Neural progenitor cell (in vitro differentiated cells): ENCODE measurements around the gene ZBTB20. TPM values are rescaled to one million over a fixed set of nuclear protein-coding genes. Genes with fewer than 3 reads are reported as not detected.

Experiments used
- DNase-seq: peaks from one replicate; pipeline ENCODE4 v3.0.0-alpha.2; 2016; ENCODE audit warnings: low spot score
- H2AFZ ChIP-seq: fragments of 200-600 bp; sonication (generic); replicated peaks from 2 replicates; pipeline ENCODE4 v1.6.1; 2016; ENCODE audit warnings: antibody characterized with exemption
- H3F3A ChIP-seq: fragments of 200-600 bp; sonication (generic); 2 replicates; pipeline ENCODE4 v1.6.1; 2016; ENCODE audit warnings: antibody characterized with exemption, low read depth
- H3K27ac ChIP-seq: fragments of 200-600 bp; sonication (generic); 2 replicates; pipeline ENCODE4 v1.5.1; 2016; ENCODE audit warnings: mild to moderate bottlenecking
- H3K27me3 ChIP-seq: fragments of 200-600 bp; sonication (generic); 2 replicates; pipeline ENCODE4 v1.6.1; 2016; ENCODE audit warnings: mild to moderate bottlenecking, moderate library complexity
- H3K36me3 ChIP-seq: fragments of 200-600 bp; sonication (generic); 2 replicates; pipeline ENCODE4 v1.5.1; 2016
- H3K4me1 ChIP-seq: fragments of 200-600 bp; sonication (generic); 2 replicates; pipeline ENCODE4 v1.6.1; 2016; ENCODE audit warnings: mixed run types
- H3K4me2 ChIP-seq: fragments of 200-600 bp; sonication (generic); 2 replicates; pipeline ENCODE4 v1.6.1; 2016
- H3K4me3 ChIP-seq: fragments of 200-600 bp; sonication (generic); 2 replicates; pipeline ENCODE4 v1.5.1; 2016
- H3K79me2 ChIP-seq: fragments of 200-600 bp; sonication (generic); 2 replicates; pipeline ENCODE4 v1.6.1; 2016; ENCODE audit warnings: low read depth
- H3K9ac ChIP-seq: fragments of 200-600 bp; sonication (generic); 2 replicates; pipeline ENCODE4 v1.6.1; 2016
- H3K9me3 ChIP-seq: fragments of 200-600 bp; sonication (generic); 2 replicates; pipeline ENCODE4 v1.5.1; 2016; ENCODE audit warnings: low read depth
- H4K20me1 ChIP-seq: fragments of 200-600 bp; sonication (generic); 2 replicates; pipeline ENCODE4 v1.6.1; 2016; ENCODE audit warnings: low read depth
- H3K27ac Mint-ChIP-seq: 3 replicates; pipeline ENCODE4 v1.8.0; 2021; ENCODE audit warnings: mixed read lengths
- H3K27me3 Mint-ChIP-seq: 2 replicates; pipeline ENCODE4 v1.8.0; 2022; ENCODE audit warnings: low read depth, mild to moderate bottlenecking, inconsistent platforms, moderate library complexity, mixed read lengths; ENCODE audit not compliant: insufficient read depth
- H3K36me3 Mint-ChIP-seq: 3 replicates; pipeline ENCODE4 v1.8.0; 2021; ENCODE audit warnings: mixed read lengths
- H3K4me1 Mint-ChIP-seq: 3 replicates; pipeline ENCODE4 v1.8.0; 2021; ENCODE audit warnings: mixed read lengths
- H3K4me3 Mint-ChIP-seq: 3 replicates; pipeline ENCODE4 v1.8.0; 2021; ENCODE audit warnings: mild to moderate bottlenecking, moderate library complexity, mixed read lengths
- H3K9me3 Mint-ChIP-seq: 3 replicates; pipeline ENCODE4 v1.8.0; 2020; ENCODE audit warnings: mixed read lengths
- EZH2 ChIP-seq: fragments of 200-600 bp; sonication (generic); IDR thresholded peaks from 2 replicates; pipeline ENCODE4 v1.6.1; 2017; ENCODE audit warnings: antibody characterized with exemption, mild to moderate bottlenecking, moderate library complexity
- EZH2phosphoT487 ChIP-seq: fragments of 200-600 bp; sonication (generic); IDR thresholded peaks from 2 replicates; pipeline ENCODE4 v1.6.1; 2017; ENCODE audit warnings: antibody characterized with exemption
- total RNA-seq: library from RNA; depleted of rRNA; stranded (reverse); fragments of >200 nt; gene quantifications from 2 replicates; pipeline ENCODE4 v1.2.3, GENCODE V29; 2015; ENCODE audit warnings: low replicate concordance
- TF ChIP-seq, protein P1 (sequence below): fragments of 200-600 bp; sonication (generic); IDR thresholded peaks from 2 replicates; pipeline ENCODE4 v1.5.1; 2017; ENCODE audit warnings: antibody characterized with exemption, mild to moderate bottlenecking

ZBTB20 gene
- total RNA-seq, 1 donor from 2014 or later: 1.9 TPM

DNA sequence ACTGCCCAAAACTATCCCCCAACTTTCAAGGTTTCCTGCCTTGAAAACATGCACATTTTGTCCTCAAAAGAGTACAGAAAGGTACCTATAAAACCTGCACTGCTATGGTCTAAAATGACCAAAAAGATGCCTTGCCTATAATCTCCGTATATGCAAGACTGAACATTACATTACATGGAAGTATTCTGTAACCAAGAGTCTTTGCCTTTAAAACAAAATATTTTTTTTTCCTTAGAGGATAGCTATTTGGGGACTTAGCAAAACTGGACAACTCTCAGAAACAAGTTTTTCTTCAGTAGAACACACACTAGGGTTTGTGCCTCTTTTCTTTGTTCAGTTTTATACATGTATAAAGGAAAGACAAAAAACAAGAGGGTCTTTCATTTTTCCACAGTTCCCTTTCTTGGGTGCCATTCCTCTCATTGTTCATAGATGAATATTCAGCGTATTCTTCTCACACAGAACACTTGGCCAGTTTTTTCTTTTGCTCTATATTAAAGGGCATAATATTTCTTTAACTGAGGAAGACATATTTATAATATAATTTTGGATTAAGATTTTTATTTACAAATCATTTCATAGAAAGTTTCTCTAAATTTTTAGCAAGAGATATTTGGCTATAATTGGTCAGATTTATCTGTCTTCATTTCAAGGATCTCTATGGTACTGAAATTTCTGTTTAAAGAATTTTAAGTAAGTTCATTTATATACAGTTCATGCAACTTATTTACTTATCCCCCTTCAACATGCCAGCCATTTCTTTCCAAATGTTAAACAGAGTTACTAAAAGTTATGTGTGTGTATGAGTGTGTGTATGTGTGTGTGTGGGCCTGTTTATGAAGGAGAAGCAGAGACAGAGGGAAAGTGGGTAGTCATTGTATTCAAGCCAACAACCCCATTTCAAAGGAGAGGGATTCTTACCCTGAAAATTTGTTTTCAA, 142.6 kb downstream of the ZBTB20 start:
- H3K4me2 ChIP-seq: no peak overlapping the region
- H3K9ac ChIP-seq: no peak overlapping the region
- H3K4me3 Mint-ChIP-seq: no peak overlapping the region
- no peak overlapping the region for H3K27ac ChIP-seq
- H3K9me3 ChIP-seq: no peaks in the 10 kb centered on the region
- DNase-seq: no peak
- H3K79me2 ChIP-seq: no peaks in the 10 kb centered on the region
- no peaks in the 10 kb centered on the region for H3K27me3 Mint-ChIP-seq
- no peaks in the 10 kb centered on the region for H3F3A ChIP-seq
- peaks cover 7% of the 10 kb centered on the region for H3K9me3 Mint-ChIP-seq
- H3K36me3 Mint-ChIP-seq: no peaks in the 10 kb centered on the region
- no peaks in the 10 kb centered on the region for H3K4me1 Mint-ChIP-seq
- H3K4me3 ChIP-seq: no peak overlapping the region
- H3K36me3 ChIP-seq: no peaks in the 10 kb centered on the region
- TF ChIP-seq, protein P1, sequence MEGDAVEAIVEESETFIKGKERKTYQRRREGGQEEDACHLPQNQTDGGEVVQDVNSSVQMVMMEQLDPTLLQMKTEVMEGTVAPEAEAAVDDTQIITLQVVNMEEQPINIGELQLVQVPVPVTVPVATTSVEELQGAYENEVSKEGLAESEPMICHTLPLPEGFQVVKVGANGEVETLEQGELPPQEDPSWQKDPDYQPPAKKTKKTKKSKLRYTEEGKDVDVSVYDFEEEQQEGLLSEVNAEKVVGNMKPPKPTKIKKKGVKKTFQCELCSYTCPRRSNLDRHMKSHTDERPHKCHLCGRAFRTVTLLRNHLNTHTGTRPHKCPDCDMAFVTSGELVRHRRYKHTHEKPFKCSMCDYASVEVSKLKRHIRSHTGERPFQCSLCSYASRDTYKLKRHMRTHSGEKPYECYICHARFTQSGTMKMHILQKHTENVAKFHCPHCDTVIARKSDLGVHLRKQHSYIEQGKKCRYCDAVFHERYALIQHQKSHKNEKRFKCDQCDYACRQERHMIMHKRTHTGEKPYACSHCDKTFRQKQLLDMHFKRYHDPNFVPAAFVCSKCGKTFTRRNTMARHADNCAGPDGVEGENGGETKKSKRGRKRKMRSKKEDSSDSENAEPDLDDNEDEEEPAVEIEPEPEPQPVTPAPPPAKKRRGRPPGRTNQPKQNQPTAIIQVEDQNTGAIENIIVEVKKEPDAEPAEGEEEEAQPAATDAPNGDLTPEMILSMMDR: no peak
- TF ChIP-seq EZH2 (no peak), EZH2phosphoT487 (no peak)
- H4K20me1 ChIP-seq: no peaks in the 10 kb centered on the region
- H3K4me1 ChIP-seq: no peaks in the 10 kb centered on the region
- no peaks in the 10 kb centered on the region for H3K27me3 ChIP-seq
- no peak overlapping the region for H2AFZ ChIP-seq
- no peak overlapping the region for H3K27ac Mint-ChIP-seq

DNA sequence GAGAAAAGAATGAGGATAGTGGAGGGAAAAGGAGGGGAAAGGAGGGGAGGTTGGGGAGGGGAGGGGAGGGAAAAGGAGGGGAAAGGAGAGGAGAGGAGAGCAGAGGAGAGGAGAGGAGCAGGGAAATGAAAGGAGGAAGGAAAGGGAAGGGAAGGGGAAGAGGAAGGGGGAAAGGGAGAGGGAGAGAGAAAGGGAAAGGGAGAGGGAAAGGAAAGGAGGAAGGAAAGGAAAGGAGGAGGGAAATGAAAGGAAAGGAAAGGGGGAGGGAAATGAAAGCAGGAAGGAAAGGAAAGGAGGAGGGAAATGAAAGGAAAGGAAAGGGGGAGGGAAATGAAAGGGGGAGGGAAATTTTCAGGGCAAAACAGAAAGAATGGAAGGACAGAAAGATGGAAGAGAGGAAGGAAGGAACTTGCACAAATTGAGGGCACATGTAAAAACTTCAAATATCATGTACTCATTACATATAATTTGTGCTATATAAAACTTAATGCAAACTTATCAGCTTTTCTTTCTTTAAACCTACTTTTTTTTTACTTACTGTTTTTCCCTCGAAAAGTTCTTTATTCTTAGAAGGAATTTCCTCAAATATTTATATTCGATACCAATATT, 148.0 kb downstream of the ZBTB20 start:
- Histone ChIP-seq H3K36me3 (no peaks in the 10 kb centered on the region), H2AFZ (no peak overlapping the region), H3K27me3 (no peaks in the 10 kb centered on the region), H3K9ac (no peak overlapping the region), H3K79me2 (no peaks in the 10 kb centered on the region), H3F3A (no peaks in the 10 kb centered on the region), H3K4me2 (no peak overlapping the region), H4K20me1 (no peaks in the 10 kb centered on the region), H3K4me3 (no peak overlapping the region), H3K9me3 (no peaks in the 10 kb centered on the region), H3K27ac (no peak overlapping the region), H3K4me1 (no peaks in the 10 kb centered on the region)
- Mint-ChIP-seq H3K36me3 (no peaks in the 10 kb centered on the region), H3K9me3 (peaks cover 7% of the 10 kb centered on the region), H3K27me3 (no peaks in the 10 kb centered on the region), H3K4me3 (no peak overlapping the region), H3K27ac (no peak overlapping the region), H3K4me1 (no peaks in the 10 kb centered on the region)
- TF ChIP-seq EZH2phosphoT487 (no peak), EZH2 (no peak)
- TF ChIP-seq, protein P1: no peak
- DNase-seq: no peak

DNA sequence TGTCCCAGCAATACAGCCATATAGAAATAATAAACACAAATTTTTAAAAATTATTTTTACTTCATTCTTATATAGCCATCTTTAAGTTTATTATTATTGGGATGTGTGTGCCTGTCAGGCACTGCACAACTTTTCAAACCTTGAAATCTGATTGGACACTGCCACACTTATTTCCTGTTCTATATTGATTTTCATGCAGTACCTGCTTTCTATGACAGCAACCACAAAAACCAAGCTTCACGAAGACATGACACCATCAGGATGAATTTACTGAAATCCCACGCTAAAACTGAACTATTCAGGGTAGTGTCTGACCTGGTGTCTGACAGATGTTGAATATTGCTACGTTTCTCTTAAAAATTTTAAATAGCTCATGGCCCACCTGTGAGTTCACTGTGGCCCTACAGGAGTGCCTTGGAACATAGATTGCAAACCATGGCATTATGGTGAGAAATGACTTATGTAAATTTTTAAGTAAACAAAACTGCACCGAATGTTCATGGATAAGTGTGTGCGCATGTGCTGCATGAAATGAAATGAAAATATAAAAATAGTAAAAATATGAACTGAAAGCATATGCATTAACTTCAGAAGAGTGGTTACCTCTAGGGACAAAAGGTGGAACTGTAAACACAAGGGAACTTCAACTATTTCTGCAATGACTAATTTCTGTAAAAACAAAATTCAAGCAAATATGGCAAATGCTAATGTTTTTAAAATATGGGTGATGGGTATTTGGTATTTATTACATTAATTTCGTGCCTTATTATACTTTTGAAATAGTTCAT, 152.3 kb downstream of the ZBTB20 start:
- Histone ChIP-seq H3K27ac (no peak overlapping the region), H3K9ac (no peak overlapping the region), H3K9me3 (no peaks in the 10 kb centered on the region), H3K4me3 (no peak overlapping the region), H3K4me2 (no peak overlapping the region), H3K27me3 (no peaks in the 10 kb centered on the region), H4K20me1 (no peaks in the 10 kb centered on the region), H3K79me2 (no peaks in the 10 kb centered on the region), H3F3A (no peaks in the 10 kb centered on the region), H3K36me3 (no peaks in the 10 kb centered on the region), H2AFZ (no peak overlapping the region), H3K4me1 (no peaks in the 10 kb centered on the region)
- no peaks in the 10 kb centered on the region for H3K27me3 Mint-ChIP-seq
- no peaks in the 10 kb centered on the region for H3K4me1 Mint-ChIP-seq
- peaks cover 3% of the 10 kb centered on the region for H3K36me3 Mint-ChIP-seq
- TF ChIP-seq, protein P1: no peak
- no peak for TF ChIP-seq EZH2
- H3K27ac Mint-ChIP-seq: no peak overlapping the region
- no peak for DNase-seq
- no peak overlapping the region for H3K4me3 Mint-ChIP-seq
- peaks cover 6% of the 10 kb centered on the region for H3K9me3 Mint-ChIP-seq
